GM19043 (cell line): ENCODE measurements around the gene FICD.
"Not testable (repeated sequence)": the region's sequence is repeated elsewhere in the genome, so short reads cannot be mapped to it uniquely, and the experiment has no call there.

Experiments
- ATAC-seq: cut with Tn5 transposase; IDR thresholded peaks from one replicate; pipeline ENCODE4 v1.9.1; 2021; ENCODE audit warnings: low read depth; ENCODE audit not compliant: unreplicated experiment

Gene FICD

GRCh38 chr12:108514973-108515814, at the start of gene FICD:
TSS of gene FICD (plus strand) at chr12:108515277. CDS start at chr12:108516973, 1,696 bp downstream.
- ATAC-seq = peak; percentile 85

GRCh38 chr12:108465417-108465816, 49.7 kb upstream of the FICD start:
- ATAC-seq = no peak

GRCh38 chr12:108468196-108468968, 46.7 kb upstream of the FICD start:
- ATAC-seq = no peak

GRCh38 chr12:108473400-108474055, 41.5 kb upstream of the FICD start:
- ATAC-seq = no peak

GRCh38 chr12:108475396-108475795, 39.7 kb upstream of the FICD start:
- ATAC-seq = no peak

- no peak for ATAC-seq
Measured at GRCh38 chr12:108477055-108477880, 37.8 kb upstream of the FICD start.

- no peak for ATAC-seq
Measured at GRCh38 chr12:108477881-108478259, 37.2 kb upstream of the FICD start.

GRCh38 chr12:108478611-108479206, 36.4 kb upstream of the FICD start:
- no peak for ATAC-seq

GRCh38 chr12:108479364-108480070, 35.6 kb upstream of the FICD start:
- no peak for ATAC-seq

GRCh38 chr12:108482717-108483212, 32.3 kb upstream of the FICD start:
- no peak for ATAC-seq

- no peak for ATAC-seq
Measured at GRCh38 chr12:108483213-108484059, 31.6 kb upstream of the FICD start.

- ATAC-seq = no peak
Measured at GRCh38 chr12:108484431-108484830, 30.6 kb upstream of the FICD start.

- ATAC-seq = no peak
Measured at GRCh38 chr12:108484845-108485244, 30.2 kb upstream of the FICD start.

GRCh38 chr12:108485371-108485770, 29.7 kb upstream of the FICD start:
- not testable (repeated sequence) for ATAC-seq

- ATAC-seq = not testable (repeated sequence)
Measured at GRCh38 chr12:108487029-108487428, 28.0 kb upstream of the FICD start.

GRCh38 chr12:108491256-108491655, 23.8 kb upstream of the FICD start:
- no peak for ATAC-seq

- ATAC-seq = no peak
Measured at GRCh38 chr12:108495054-108495453, 20.0 kb upstream of the FICD start.
